ENCODE data around the gene PRR12. TPM values are rescaled to one million over a fixed set of nuclear protein-coding genes. Genes with fewer than 3 reads are reported as not detected.
A peak's percentile ranks its signal among the peaks of the same experiment; 100 is the strongest.

PRR12 gene
- total and polyA plus RNA-seq, 9 of the 15 experiments (the other 6 are each of a cell fraction or from before 2014, with no cell fraction given), result 0.01 to 21.1 (median 0.98) TPM

- peak in 1 of 2 experiments; percentile 41; a peak in 1 of 4 replicates for TF ChIP-seq RAD21 (CRISPR knock-in tag; conservative IDR thresholded peaks at IDR 0.05 in 1 of 2, IDR thresholded peaks at IDR 0.05 in 1 of 2)
- TF ChIP-seq KDM1A (IDR thresholded peaks at IDR 0.05), result 0 out of 4 replicates have a peak, but pooled peaks of 1 of the 2 experiments have one; percentile 8
- TF ChIP-seq NR0B1 (IDR thresholded peaks at IDR 0.05; ENCODE audit: partially characterized antibody), result no peak
- TF ChIP-seq, protein P1, sequence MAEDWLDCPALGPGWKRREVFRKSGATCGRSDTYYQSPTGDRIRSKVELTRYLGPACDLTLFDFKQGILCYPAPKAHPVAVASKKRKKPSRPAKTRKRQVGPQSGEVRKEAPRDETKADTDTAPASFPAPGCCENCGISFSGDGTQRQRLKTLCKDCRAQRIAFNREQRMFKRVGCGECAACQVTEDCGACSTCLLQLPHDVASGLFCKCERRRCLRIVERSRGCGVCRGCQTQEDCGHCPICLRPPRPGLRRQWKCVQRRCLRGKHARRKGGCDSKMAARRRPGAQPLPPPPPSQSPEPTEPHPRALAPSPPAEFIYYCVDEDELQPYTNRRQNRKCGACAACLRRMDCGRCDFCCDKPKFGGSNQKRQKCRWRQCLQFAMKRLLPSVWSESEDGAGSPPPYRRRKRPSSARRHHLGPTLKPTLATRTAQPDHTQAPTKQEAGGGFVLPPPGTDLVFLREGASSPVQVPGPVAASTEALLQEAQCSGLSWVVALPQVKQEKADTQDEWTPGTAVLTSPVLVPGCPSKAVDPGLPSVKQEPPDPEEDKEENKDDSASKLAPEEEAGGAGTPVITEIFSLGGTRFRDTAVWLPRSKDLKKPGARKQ (CRISPR knock-in tag; IDR thresholded peaks at IDR 0.05), result no peak
- no peak for TF ChIP-seq SRSF9 (IDR thresholded peaks at IDR 0.05; ENCODE audit: borderline replicate concordance, low read depth, low read length)
- TF ChIP-seq ZNF444 (CRISPR knock-in tag; IDR thresholded peaks at IDR 0.05), result no peak
- TF ChIP-seq TARDBP (IDR thresholded peaks at IDR 0.05), result no peak
- TF ChIP-seq GABPB1 (CRISPR knock-in tag; IDR thresholded peaks at IDR 0.05), result no peak
- TF ChIP-seq, protein P2, sequence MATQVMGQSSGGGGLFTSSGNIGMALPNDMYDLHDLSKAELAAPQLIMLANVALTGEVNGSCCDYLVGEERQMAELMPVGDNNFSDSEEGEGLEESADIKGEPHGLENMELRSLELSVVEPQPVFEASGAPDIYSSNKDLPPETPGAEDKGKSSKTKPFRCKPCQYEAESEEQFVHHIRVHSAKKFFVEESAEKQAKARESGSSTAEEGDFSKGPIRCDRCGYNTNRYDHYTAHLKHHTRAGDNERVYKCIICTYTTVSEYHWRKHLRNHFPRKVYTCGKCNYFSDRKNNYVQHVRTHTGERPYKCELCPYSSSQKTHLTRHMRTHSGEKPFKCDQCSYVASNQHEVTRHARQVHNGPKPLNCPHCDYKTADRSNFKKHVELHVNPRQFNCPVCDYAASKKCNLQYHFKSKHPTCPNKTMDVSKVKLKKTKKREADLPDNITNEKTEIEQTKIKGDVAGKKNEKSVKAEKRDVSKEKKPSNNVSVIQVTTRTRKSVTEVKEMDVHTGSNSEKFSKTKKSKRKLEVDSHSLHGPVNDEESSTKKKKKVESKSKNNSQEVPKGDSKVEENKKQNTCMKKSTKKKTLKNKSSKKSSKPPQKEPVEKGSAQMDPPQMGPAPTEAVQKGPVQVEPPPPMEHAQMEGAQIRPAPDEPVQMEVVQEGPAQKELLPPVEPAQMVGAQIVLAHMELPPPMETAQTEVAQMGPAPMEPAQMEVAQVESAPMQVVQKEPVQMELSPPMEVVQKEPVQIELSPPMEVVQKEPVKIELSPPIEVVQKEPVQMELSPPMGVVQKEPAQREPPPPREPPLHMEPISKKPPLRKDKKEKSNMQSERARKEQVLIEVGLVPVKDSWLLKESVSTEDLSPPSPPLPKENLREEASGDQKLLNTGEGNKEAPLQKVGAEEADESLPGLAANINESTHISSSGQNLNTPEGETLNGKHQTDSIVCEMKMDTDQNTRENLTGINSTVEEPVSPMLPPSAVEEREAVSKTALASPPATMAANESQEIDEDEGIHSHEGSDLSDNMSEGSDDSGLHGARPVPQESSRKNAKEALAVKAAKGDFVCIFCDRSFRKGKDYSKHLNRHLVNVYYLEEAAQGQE (IDR thresholded peaks at IDR 0.05; ENCODE audit: borderline replicate concordance), result peak; percentile 27; the same call in 1 of the 2 replicates
- TF ChIP-seq, protein P2 (CRISPR knock-in tag; IDR thresholded peaks at IDR 0.05; ENCODE audit: low read depth), result no peak
- no peak for TF ChIP-seq BRF1 (IDR thresholded peaks at IDR 0.05; ENCODE audit: borderline replicate concordance, extremely low read depth, insufficient read length)
- TF ChIP-seq MAFK (IDR thresholded peaks at IDR 0.05; ENCODE audit: low read length), result peak; percentile 22; the same call in 1 of the 2 replicates
- no peak for TF ChIP-seq CLOCK (CRISPR knock-in tag; IDR thresholded peaks at IDR 0.05; ENCODE audit: borderline replicate concordance)
Measured at GRCh38 chr19:49570997-49571676, 19.8 kb upstream of the PRR12 start (continued).

All from K562 (cell line).